Prostate gland (tissue), 2 donors: ENCODE results near the gene EGFLAM.

ENCODE experiments used
- POLR2AphosphoS5 ChIP-seq: sonication (generic); formaldehyde crosslinking; IDR thresholded peaks from one replicate; pipeline ENCODE4 v1.6.1; 2017; ENCODE audit warnings: antibody characterized with exemption
- TF ChIP-seq, protein P1 (sequence below), 4 experiments: fragments of 200-600 bp in 2 of 4; fragments of 450-650 bp in 2 of 4; sonication (generic) in 2 of 4; IDR thresholded peaks; 1 replicate in 3 of 4; 2 replicates in 1 of 4; pipeline ENCODE4 v1.5.1; 2016 to 2019; ENCODE audit warnings: antibody characterized with exemption in 4 of 4, mild to moderate bottlenecking in 2 of 4, moderate library complexity in 2 of 4

DNA sequence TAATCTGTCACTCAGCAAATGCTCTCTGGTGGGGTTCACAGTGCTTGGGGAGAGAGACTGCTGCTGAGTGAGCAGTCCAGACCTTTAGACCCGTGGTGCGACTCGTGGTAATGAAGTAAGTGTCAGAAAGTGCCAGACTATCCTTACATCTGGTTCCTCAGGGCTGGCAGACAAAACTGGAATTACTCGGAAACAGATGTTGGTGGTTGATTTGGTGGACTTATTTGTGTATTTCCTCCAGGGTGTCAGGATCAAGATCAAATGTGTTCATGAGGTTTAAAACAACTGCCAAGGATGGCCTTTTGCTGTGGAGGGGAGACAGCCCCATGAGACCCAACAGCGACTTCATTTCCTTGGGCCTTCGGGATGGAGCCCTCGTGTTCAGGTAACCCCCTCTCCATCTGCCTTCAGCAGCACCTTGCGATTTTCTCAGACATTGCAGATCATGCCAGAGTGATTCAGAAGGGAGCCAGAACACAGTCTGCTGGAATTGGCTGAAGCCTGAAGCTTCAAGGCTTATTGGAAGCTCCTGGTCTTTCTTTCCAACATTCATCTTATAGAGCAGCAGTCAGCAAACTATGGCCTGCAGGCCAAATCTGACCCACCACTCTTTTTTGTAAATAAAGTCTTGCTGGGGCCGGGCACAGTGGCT, 192.8 kb downstream of the EGFLAM start:
- TF ChIP-seq, protein P1, sequence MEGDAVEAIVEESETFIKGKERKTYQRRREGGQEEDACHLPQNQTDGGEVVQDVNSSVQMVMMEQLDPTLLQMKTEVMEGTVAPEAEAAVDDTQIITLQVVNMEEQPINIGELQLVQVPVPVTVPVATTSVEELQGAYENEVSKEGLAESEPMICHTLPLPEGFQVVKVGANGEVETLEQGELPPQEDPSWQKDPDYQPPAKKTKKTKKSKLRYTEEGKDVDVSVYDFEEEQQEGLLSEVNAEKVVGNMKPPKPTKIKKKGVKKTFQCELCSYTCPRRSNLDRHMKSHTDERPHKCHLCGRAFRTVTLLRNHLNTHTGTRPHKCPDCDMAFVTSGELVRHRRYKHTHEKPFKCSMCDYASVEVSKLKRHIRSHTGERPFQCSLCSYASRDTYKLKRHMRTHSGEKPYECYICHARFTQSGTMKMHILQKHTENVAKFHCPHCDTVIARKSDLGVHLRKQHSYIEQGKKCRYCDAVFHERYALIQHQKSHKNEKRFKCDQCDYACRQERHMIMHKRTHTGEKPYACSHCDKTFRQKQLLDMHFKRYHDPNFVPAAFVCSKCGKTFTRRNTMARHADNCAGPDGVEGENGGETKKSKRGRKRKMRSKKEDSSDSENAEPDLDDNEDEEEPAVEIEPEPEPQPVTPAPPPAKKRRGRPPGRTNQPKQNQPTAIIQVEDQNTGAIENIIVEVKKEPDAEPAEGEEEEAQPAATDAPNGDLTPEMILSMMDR (IDR thresholded peaks at IDR 0.05) = no peak
- TF ChIP-seq POLR2AphosphoS5 = no peak
